Stimulated activated memory B cell treated with anti-CD40 and anti-IgM and Interleukin-4, amounts not matched to agents 10 μg/mL and 1 μg/mL and 100 μg/mL, for 72 hours (primary cell): Measurements from ENCODE around the gene UCK1.
A peak's percentile ranks its signal among the peaks of the same experiment; 100 is the strongest.

Experiments
- ATAC-seq: fragments of 150-1000 bp; cut with Tn5 transposase; 2 replicates; pipeline ENCODE4 v1.10.0; 2021
- H3K27ac Mint-ChIP-seq: one replicate; pipeline ENCODE4 v1.8.0; 2022; ENCODE audit warnings: mild to moderate bottlenecking, mixed read lengths
- H3K27me3 Mint-ChIP-seq: one replicate; pipeline ENCODE4 v1.8.0; 2022; ENCODE audit warnings: mixed read lengths
- H3K36me3 Mint-ChIP-seq: one replicate; pipeline ENCODE4 v1.8.0; 2022; ENCODE audit warnings: mixed read lengths
- H3K4me1 Mint-ChIP-seq: one replicate; pipeline ENCODE4 v1.8.0; 2022; ENCODE audit warnings: mixed read lengths
- H3K4me3 Mint-ChIP-seq: one replicate; pipeline ENCODE4 v1.8.0; 2022; ENCODE audit warnings: mild to moderate bottlenecking, moderate library complexity, mixed read lengths
- H3K9me3 Mint-ChIP-seq: one replicate; pipeline ENCODE4 v1.8.0; 2022; ENCODE audit warnings: mixed read lengths

Gene UCK1

GRCh38 chr9:131530920-131531832 lies at the start of gene UCK1:
TSS of gene UCK1 (minus strand) at chr9:131531263. CDS start at chr9:131531174, 89 bp downstream.
- Mint-ChIP-seq H3K4me3 (peak within 1 kb of the TSS; percentile 79), H3K36me3 (peaks cover 20% of the 10 kb centered on the region), H3K9me3 (no peaks in the 10 kb centered on the region), H3K27ac (peak within 1 kb of the TSS; percentile 62), H3K27me3 (no peaks in the 10 kb centered on the region), H3K4me1 (peaks cover 20% of the 10 kb centered on the region)
- peak; percentile 94 for ATAC-seq

- H3K4me1 Mint-ChIP-seq, result peaks cover 48% of the 10 kb centered on the region
- H3K9me3 Mint-ChIP-seq, result no peaks in the 10 kb centered on the region
- H3K36me3 Mint-ChIP-seq, result peaks cover 87% of the 10 kb centered on the region
- peak overlapping the region; percentile 84 for H3K27ac Mint-ChIP-seq
- H3K27me3 Mint-ChIP-seq, result no peaks in the 10 kb centered on the region
- no peak overlapping the region for H3K4me3 Mint-ChIP-seq
- no peak for ATAC-seq
These were observed 49.3 kb upstream of the UCK1 start for GRCh38 chr9:131580358-131580757.

GRCh38 chr9:131579789-131580211 lies 48.7 kb upstream of the UCK1 start:
- Mint-ChIP-seq H3K4me1 (peaks cover 45% of the 10 kb centered on the region), H3K4me3 (peak overlapping the region; percentile 15), H3K27me3 (no peaks in the 10 kb centered on the region), H3K36me3 (peaks cover 84% of the 10 kb centered on the region), H3K27ac (peak overlapping the region; percentile 84), H3K9me3 (no peaks in the 10 kb centered on the region)
- no peak for ATAC-seq

GRCh38 chr9:131578731-131579504 lies 47.9 kb upstream of the UCK1 start:
- H3K4me1 Mint-ChIP-seq, result peaks cover 45% of the 10 kb centered on the region
- no peaks in the 10 kb centered on the region for H3K9me3 Mint-ChIP-seq
- ATAC-seq, result peak; percentile 90
- H3K27ac Mint-ChIP-seq, result peak overlapping the region; percentile 84
- no peaks in the 10 kb centered on the region for H3K27me3 Mint-ChIP-seq
- H3K36me3 Mint-ChIP-seq, result peaks cover 88% of the 10 kb centered on the region
- H3K4me3 Mint-ChIP-seq, result peak overlapping the region; percentile 15

GRCh38 chr9:131578021-131578420 lies 47.0 kb upstream of the UCK1 start:
- Mint-ChIP-seq H3K27ac (peak overlapping the region; percentile 84), H3K4me1 (peaks cover 38% of the 10 kb centered on the region), H3K4me3 (peak overlapping the region; percentile 45), H3K9me3 (no peaks in the 10 kb centered on the region), H3K27me3 (no peaks in the 10 kb centered on the region), H3K36me3 (peaks cover 83% of the 10 kb centered on the region)
- ATAC-seq, result no peak

GRCh38 chr9:131577005-131578000 lies 46.2 kb upstream of the UCK1 start:
- H3K4me1 Mint-ChIP-seq, result peaks cover 38% of the 10 kb centered on the region
- no peak for ATAC-seq
- peak overlapping the region; percentile 84 for H3K27ac Mint-ChIP-seq
- no peaks in the 10 kb centered on the region for H3K9me3 Mint-ChIP-seq
- H3K4me3 Mint-ChIP-seq, result no peak overlapping the region
- peaks cover 83% of the 10 kb centered on the region for H3K36me3 Mint-ChIP-seq
- no peaks in the 10 kb centered on the region for H3K27me3 Mint-ChIP-seq

GRCh38 chr9:131575946-131576853 lies 45.1 kb upstream of the UCK1 start:
- Mint-ChIP-seq H3K9me3 (no peaks in the 10 kb centered on the region), H3K27ac (peak overlapping the region; percentile 10), H3K27me3 (no peaks in the 10 kb centered on the region), H3K4me1 (peaks cover 38% of the 10 kb centered on the region), H3K4me3 (no peak overlapping the region), H3K36me3 (peaks cover 80% of the 10 kb centered on the region)
- ATAC-seq, result no peak

- Mint-ChIP-seq H3K27me3 (no peaks in the 10 kb centered on the region), H3K4me1 (peaks cover 28% of the 10 kb centered on the region), H3K36me3 (peaks cover 80% of the 10 kb centered on the region), H3K27ac (no peak overlapping the region), H3K4me3 (no peak overlapping the region), H3K9me3 (no peaks in the 10 kb centered on the region)
- no peak for ATAC-seq
These were observed 43.9 kb upstream of the UCK1 start for GRCh38 chr9:131574730-131575640.

GRCh38 chr9:131567910-131568309 lies 36.8 kb upstream of the UCK1 start:
- Mint-ChIP-seq H3K9me3 (no peaks in the 10 kb centered on the region), H3K4me3 (no peak overlapping the region), H3K36me3 (peaks cover 50% of the 10 kb centered on the region), H3K4me1 (no peaks in the 10 kb centered on the region), H3K27me3 (no peaks in the 10 kb centered on the region), H3K27ac (no peak overlapping the region)
- no peak for ATAC-seq

GRCh38 chr9:131566158-131566557 lies 35.1 kb upstream of the UCK1 start:
- H3K27ac Mint-ChIP-seq, result no peak overlapping the region
- H3K9me3 Mint-ChIP-seq, result peaks cover under 1% of the 10 kb centered on the region
- H3K36me3 Mint-ChIP-seq, result peaks cover 39% of the 10 kb centered on the region
- no peak for ATAC-seq
- no peak overlapping the region for H3K4me3 Mint-ChIP-seq
- H3K4me1 Mint-ChIP-seq, result no peaks in the 10 kb centered on the region
- H3K27me3 Mint-ChIP-seq, result no peaks in the 10 kb centered on the region

GRCh38 chr9:131565369-131565768 lies 34.3 kb upstream of the UCK1 start:
- ATAC-seq, result no peak
- Mint-ChIP-seq H3K9me3 (peaks cover 5% of the 10 kb centered on the region), H3K36me3 (peaks cover 31% of the 10 kb centered on the region), H3K4me3 (no peak overlapping the region), H3K27ac (no peak overlapping the region), H3K4me1 (no peaks in the 10 kb centered on the region), H3K27me3 (no peaks in the 10 kb centered on the region)

- ATAC-seq, result no peak
- H3K36me3 Mint-ChIP-seq, result peaks cover 6% of the 10 kb centered on the region
- H3K27me3 Mint-ChIP-seq, result no peaks in the 10 kb centered on the region
- H3K27ac Mint-ChIP-seq, result no peak overlapping the region
- H3K9me3 Mint-ChIP-seq, result peaks cover 5% of the 10 kb centered on the region
- no peaks in the 10 kb centered on the region for H3K4me1 Mint-ChIP-seq
- H3K4me3 Mint-ChIP-seq, result no peak overlapping the region
These were observed 31.2 kb upstream of the UCK1 start for GRCh38 chr9:131562032-131562959.
